ENCODE results near the gene RANBP3.
"Not testable (repeated sequence)": the region's sequence is repeated elsewhere in the genome, so short reads cannot be mapped to it uniquely, and the experiment has no call there.

DNA sequence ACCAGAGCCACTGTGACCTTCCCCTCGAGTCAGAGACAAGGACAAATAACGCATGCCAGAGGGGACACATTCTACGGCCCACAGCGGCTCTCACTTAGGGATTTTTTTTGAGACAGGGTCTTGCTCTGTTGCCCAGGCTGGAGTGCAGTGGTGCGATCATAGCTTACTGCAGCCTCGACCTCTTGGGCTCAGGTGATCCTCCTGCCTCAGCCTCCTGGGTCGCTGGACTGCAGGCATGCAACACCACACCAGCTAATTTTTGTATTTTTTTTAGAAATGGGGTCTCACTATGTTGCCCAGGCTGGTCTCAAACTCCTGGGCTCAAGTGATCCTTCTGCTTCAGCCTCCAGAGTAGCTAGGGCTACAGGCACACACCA lies 28.1 kb upstream of the RANBP3 start:
- TF ChIP-seq, protein P1, sequence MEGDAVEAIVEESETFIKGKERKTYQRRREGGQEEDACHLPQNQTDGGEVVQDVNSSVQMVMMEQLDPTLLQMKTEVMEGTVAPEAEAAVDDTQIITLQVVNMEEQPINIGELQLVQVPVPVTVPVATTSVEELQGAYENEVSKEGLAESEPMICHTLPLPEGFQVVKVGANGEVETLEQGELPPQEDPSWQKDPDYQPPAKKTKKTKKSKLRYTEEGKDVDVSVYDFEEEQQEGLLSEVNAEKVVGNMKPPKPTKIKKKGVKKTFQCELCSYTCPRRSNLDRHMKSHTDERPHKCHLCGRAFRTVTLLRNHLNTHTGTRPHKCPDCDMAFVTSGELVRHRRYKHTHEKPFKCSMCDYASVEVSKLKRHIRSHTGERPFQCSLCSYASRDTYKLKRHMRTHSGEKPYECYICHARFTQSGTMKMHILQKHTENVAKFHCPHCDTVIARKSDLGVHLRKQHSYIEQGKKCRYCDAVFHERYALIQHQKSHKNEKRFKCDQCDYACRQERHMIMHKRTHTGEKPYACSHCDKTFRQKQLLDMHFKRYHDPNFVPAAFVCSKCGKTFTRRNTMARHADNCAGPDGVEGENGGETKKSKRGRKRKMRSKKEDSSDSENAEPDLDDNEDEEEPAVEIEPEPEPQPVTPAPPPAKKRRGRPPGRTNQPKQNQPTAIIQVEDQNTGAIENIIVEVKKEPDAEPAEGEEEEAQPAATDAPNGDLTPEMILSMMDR (IDR thresholded peaks at IDR 0.05), result not testable (repeated sequence)
- not testable (repeated sequence) for TF ChIP-seq EP300 (IDR thresholded peaks at IDR 0.05; ENCODE audit: low read depth); POLR2A (IDR thresholded peaks at IDR 0.05); POLR2AphosphoS5 (IDR thresholded peaks at IDR 0.05)
